Measurements from ENCODE around the gene DENND5A.

Gene DENND5A

DNA sequence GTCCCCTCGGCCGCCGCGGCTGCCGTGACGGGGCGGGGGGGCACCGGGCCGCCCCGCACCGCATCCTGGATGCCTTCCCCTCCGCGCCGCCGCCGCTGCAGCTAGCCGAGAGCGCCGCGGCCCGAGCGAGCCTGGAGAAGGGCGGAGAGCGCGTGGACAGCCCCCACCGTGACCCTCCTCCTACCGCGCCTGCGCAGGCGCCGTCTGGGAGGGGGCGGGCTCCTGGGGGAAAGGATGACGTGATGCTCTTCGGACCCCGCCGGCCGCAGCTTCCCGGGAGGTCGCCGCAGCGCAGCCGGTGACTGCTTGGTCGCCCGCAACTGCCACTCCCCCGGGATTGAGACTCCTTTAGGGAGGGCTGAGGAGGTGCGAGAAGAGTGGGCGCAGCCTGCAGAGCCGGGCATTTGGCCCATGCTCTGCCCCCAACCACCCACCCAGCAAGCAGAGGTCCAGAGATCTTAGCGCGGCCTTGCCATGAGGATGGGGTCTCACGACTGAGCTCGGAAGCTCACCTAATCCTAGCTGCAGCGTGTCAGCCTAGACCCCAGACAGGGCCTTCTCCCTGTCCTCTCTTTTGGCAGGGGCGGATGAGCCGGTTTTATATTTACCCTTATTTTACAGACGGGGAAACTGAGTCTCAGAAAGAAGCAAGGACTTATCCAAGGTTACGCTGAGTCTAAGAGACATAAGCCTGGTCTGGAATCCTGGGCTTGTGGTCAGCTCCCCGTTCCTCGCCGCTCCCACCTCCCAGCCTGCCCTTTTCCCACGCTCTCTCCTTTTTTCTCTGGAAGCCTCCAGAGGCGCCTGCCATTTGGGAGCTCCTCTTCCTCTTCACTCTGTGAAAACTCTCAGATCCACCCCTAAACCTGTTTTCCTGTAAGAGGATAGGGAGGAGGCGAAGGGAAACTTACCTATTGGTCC lies at the start of gene DENND5A:
TSS of gene DENND5A (minus strand) at position 140 of the 921 bp plus-strand sequence. CDS start 281 bp downstream, outside the sequence.
- in situ Hi-C loops (cut with MboI; ENCODE audit: low sequenced_read_pairs): no loop called here

DNA sequence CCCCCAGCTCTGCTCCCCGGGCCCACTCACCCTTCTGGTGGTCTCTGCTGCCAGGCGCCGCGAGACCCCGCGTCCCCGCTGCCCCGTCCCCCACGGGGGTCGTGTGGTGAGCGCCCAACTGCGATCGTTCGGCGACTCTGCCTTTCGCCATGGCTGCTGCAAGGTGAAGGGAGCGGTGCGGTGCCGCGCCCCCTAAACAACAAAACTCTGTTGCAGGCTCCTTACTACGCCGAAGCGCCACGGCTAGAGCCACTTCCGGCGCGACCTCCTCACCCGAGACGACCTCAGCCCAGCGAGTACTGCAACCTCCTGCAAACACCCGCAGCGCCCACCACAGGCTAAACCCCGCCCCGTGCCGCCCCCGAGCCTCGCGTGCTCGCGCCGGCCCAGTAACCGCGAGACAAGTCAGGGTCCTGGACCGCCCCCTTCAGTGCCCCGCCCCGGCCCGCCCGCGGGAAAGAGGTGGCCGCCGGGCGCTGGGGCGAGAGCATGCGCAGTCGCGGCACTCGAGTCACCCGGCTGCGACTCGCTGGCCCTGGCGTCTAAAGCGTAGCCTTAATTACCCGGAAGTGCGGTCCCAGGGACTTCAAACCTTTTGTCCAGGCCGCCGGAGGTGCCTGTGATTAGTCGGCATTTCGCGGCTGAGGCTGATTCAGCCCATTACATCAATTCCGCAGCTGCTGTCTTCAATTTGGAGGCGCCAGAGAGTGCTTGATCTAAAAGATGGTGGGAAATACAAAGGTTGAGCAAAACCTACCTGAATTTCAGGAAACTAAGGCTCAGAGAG lies 49.3 kb upstream of the DENND5A start, which contains the start of gene TMEM41B:
TSS of gene TMEM41B (minus strand) at position 303 of the 787 bp plus-strand sequence. CDS start at position 151, 152 bp downstream.
- in situ Hi-C loops (cut with MboI; ENCODE audit: low sequenced_read_pairs): no loop called here

GRCh38 chr11:9313648-9314290 lies 48.6 kb upstream of the DENND5A start:
- in situ Hi-C loops (cut with MboI; ENCODE audit: low sequenced_read_pairs): no loop called here

GRCh38 chr11:9310485-9311090 lies 45.4 kb upstream of the DENND5A start:
- in situ Hi-C loops (cut with MboI; ENCODE audit: low sequenced_read_pairs): no loop called here

DNA sequence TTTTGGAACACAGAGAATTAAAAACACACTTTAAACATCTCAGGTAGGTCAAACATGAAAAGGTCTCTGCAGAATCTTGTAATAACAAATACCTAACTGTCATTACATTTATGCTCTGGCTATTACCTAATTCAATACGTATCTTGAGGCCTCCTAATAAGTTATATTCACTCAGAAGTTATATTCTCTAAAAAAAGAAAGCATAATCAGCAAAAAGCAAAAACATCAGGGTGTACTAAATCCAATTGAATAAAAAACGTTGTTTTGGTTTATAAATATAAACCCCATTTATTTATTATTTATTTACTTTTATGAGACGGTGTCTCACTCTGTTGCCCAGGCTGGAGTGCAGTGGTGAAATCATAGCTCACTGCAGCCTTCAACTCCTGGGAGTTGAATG lies 39.0 kb upstream of the DENND5A start:
- in situ Hi-C loops (cut with MboI; ENCODE audit: low sequenced_read_pairs): no loop called here

DNA sequence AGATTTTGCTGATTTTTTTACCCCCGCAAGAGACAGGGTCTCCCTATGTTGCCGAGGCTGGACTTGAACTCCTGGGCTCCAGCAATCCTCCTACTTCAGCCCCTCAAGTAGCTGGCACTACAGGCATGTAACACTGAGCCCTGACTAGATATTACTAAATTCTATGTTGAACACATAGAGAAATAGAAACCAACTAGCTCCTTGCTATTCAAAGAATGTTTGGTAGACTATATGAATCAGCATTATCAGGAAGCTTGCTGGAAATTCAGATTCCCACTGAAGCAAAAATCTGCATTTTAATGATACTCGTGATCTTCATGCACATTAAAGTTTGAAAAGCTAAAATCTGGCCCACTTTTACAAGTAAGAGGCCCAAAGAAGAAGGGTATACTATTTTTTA lies 37.3 kb upstream of the DENND5A start:
- in situ Hi-C loops (cut with MboI; ENCODE audit: low sequenced_read_pairs): no loop called here

DNA sequence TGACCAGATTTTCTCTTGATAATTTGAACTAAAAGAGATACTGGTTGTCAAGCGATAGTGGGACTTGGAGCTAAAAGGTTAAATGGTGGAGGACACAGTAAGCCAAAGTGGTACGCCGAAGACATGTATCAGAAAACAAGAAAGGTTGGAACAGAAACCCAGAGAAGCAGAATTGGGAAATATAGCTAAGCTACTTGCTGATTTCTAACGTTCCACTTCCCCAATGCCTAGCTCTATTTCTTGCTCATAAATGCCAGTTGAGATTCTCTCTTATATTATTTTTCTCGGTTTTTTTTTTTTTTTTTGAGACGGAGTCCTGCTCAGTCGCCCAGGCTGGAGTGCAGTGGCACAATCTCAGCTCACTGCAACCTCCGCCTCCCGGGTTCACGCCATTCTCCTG lies 36.6 kb upstream of the DENND5A start:
- in situ Hi-C loops (cut with MboI; ENCODE audit: low sequenced_read_pairs): no loop called here

DNA sequence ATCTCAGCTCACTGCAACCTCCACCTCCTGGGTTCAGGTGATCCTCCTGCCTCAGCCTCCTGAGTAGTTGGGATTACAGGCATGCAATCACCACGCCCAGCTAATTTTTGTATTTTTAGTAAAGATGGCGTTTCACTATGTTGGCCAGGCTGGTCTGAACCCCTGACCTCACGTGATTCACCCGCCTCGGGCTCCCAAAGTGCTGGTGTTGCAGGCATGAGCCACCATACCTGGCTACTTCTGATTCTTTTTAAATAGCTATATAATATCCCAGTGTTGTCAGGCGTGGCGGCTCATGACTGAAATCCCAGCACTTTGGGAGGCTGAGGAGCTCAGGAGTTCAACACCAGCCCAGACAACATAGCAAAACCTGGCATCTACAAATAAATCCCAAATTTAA lies 28.5 kb upstream of the DENND5A start:
- in situ Hi-C loops (cut with MboI; ENCODE audit: low sequenced_read_pairs): no loop called here

DNA sequence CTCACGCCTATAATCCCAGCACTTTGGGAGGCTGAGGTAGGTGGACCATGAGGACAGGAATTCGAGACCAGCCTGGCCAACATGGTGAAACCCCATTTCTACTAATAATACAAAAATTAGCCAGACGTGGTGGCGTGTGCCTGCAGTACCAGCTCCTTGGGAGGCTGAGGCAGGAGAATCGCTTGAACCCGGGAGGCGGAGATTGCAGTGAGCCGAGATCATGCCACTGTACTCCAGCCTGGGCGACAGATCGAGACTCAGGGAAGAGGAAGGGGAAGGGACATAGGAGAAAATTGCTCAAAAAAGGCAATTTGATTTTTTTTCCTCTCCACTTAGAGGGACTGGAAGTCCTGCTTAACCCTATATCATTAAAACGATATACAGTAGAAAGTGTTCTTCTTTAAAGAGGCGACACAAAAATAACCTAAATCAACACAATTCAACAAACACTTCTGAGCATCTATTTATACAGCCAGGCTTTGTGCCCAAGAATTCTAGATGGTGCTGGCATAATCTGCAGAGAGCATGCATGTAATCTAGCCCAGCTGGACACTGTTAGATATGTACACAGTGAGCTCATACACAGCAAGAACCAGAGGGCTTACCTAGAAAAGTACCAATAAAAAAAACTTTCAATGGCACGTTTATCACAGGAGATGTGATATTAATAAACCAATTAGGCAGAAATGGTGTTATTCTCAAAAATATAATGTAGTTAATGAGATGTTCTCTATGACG lies 20.9 kb upstream of the DENND5A start:
- in situ Hi-C loops (cut with MboI; ENCODE audit: low sequenced_read_pairs): no loop called here

- in situ Hi-C loops (cut with MboI; ENCODE audit: low sequenced_read_pairs): no loop called here
Observed at GRCh38 chr11:9280655-9281301, 15.6 kb upstream of the DENND5A start.

DNA sequence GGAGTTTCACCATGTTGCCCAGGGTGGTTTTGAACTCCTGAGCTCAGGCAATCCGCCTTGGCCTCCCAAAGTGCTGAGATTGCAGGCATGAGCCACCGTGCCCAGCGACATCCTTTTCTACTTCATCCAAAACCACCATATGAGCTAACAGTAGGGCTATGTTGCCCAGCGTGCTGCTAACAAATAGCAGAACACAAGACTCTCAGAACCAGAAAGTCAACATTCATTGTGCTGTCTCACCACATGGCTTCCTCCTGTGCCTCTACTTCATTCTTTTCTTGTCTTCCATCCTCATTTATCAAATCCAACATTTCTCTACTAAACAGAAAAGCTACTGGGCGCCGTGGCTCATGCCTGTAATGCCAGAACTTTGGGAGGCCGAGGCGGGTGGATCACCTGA lies 12.0 kb upstream of the DENND5A start:
- in situ Hi-C loops (cut with MboI; ENCODE audit: low sequenced_read_pairs): no loop called here

- in situ Hi-C loops (cut with MboI; ENCODE audit: low sequenced_read_pairs): no loop called here
Observed at GRCh38 chr11:9276571-9276970, 11.4 kb upstream of the DENND5A start.

DNA sequence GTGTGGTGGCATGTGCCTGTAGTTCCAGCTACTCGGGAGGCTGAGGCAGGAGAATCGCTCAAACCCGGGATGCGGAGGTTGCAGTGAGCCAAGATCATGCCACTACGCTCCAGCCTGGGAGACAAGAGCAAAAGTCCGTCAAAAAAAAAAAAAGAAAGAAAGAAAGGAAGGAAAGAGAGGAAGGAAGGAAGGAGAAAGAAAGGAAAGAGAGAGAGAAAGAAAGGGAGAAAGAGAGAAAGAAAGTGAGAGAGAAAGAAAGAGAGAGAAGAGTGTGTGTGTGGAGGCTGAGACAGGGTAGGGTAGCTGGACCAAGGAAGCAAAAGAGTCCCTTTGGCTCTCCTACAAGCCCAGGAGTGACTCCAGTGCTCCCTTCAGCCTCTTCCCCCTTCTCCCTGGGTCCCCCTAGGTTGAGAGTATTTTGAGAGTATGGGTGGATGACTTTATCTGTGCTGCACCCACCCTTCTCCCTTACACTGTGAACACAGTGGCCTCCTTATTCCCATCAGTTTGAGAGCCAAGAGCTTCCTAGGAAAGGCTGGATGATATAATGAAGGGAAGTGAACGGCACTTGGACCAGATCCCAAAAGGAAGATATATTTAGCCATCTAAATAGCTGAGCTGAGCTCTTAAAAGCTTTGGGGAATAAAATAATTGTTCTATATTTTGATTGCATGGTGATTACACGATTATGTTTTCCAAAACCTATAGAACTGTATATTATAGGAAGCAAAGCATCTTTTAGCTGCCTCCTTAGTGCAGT lies 9.5 kb upstream of the DENND5A start:
- in situ Hi-C loops (cut with MboI; ENCODE audit: low sequenced_read_pairs): no loop called here

DNA sequence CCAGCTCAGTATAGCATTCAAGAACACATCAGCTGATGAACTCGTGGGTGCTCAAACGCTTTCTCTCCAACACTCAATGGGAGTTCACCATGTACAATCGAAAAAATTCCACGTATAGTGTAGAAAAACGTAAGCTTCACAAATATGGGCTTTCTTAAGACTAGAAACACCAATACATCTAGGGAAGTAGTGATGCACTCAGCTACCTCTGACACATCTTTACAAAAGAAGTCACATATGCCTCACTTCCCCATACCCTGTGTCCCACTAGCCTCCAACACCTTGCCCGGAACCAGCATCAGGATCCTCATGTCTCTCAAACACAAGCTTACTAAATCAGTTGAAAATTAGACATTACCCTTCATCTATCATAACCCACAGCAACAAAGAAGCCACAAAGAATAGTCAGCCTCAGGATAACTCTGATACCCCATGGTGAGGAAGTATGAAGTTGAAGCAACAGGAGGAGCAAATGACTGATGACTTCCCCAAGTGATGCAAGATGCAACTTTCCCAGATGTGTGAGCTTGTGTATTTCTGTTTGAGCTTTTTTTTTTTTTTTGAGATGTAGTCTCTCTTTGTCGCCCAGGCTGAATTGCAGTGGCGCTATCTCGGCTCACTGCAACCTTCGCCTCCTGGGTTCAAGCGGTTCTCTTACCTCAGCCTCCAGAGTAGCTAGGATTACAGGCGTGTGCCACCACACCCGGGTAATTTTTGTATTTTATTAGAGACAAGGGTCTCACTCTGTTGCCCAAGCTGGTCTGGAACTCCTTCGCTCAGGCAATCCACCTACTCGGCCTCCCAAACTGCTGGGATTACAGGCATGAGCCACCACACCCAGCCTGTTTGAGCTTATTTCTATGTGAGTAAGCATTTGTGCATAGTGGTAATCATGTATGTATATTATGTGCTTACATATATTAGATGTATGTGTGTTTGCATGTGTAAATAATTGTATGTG lies 8.5 kb upstream of the DENND5A start:
- in situ Hi-C loops (cut with MboI; ENCODE audit: low sequenced_read_pairs): no loop called here

DNA sequence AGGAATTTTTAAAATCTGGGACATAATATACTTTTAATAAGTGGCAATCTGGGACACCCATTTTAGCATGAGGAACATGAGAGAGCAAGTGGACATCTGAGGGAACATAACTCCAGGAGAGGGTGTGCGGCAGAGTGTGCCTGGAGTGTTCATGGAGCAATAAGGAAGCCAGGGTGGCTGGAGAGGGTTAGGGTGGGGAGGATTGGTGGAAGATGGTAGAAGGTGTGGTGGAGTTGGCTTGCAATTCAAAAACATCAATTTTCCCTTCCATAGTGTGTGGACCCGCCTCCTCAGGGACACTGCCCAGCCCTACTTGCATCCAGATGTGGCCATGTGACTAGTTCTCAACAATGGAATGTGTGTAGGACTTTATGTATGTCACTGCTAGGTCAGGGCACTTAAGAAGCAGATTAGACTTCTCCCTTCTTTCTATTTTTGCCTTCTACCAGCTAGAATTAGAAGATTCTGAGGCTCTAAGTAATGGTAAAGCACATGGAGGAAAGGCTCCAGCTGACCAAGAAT lies 4.4 kb upstream of the DENND5A start:
- in situ Hi-C loops (cut with MboI; ENCODE audit: low sequenced_read_pairs): no loop called here

- in situ Hi-C loops (cut with MboI; ENCODE audit: low sequenced_read_pairs): no loop called here
Observed at GRCh38 chr11:9267680-9268079, 2.5 kb upstream of the DENND5A start.

DNA sequence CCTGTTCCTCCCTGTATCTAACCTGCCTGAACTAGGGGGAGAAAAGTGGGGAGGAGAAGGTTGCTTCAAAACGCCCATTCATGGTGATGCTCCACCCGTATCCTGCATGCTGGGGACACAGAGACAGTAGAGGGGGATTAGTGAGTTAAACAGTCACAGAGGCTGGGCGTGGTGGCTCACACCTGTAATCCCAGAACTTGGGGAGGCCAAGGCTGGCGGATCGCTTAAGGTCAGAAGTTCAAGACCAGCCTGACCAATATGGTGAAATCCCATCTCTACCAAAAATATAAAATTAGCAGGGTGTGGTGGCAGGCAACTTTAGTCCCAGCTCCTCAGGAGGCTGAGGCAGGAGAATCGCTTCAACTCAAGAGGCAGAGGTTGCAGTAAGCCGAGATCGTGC lies 1.8 kb upstream of the DENND5A start:
- in situ Hi-C loops (cut with MboI; ENCODE audit: low sequenced_read_pairs): no loop called here
